OCI-LY1 (cell line): Measurements from ENCODE around the gene OR51E2.

Experiments used
- H2AFZ ChIP-seq: fragments of 200-600 bp; sonication (generic), shearing (Covaris generic); 2 replicates; pipeline ENCODE4 v1.6.0; 2014; ENCODE audit warnings: antibody characterized with exemption, mild to moderate bottlenecking, low read length
- H3F3A ChIP-seq: fragments of 200-600 bp; sonication (generic), shearing (Covaris generic); 2 replicates; pipeline ENCODE4 v1.6.0; 2014; ENCODE audit warnings: mild to moderate bottlenecking, antibody characterized with exemption, low read length, moderate library complexity; ENCODE audit not compliant: insufficient read depth
- H3K27ac ChIP-seq: fragments of 200-600 bp; sonication (generic); 2 replicates; pipeline ENCODE4 v1.5.1; 2014; ENCODE audit warnings: low read length, mixed run types, mild to moderate bottlenecking, low read depth; ENCODE audit not compliant: poor library complexity, severe bottlenecking
- H3K27me3 ChIP-seq: fragments of 200-600 bp; sonication (generic); 2 replicates; pipeline ENCODE4 v1.6.0; 2014; ENCODE audit warnings: antibody characterized with exemption, mild to moderate bottlenecking, low read length, moderate library complexity; ENCODE audit not compliant: insufficient read depth
- H3K36me3 ChIP-seq: fragments of 200-600 bp; sonication (generic); 2 replicates; pipeline ENCODE4 v1.6.1; 2014; ENCODE audit warnings: mild to moderate bottlenecking, antibody characterized with exemption, low read length, moderate library complexity, mixed read lengths; ENCODE audit not compliant: insufficient read depth
- H3K4me1 ChIP-seq: fragments of 200-600 bp; sonication (generic); 2 replicates; pipeline ENCODE4 v1.5.1; 2014; ENCODE audit warnings: mild to moderate bottlenecking, low read length, moderate library complexity; ENCODE audit not compliant: insufficient read depth, severe bottlenecking
- H3K4me2 ChIP-seq: fragments of 200-600 bp; sonication (generic), shearing (Covaris generic); 2 replicates; pipeline ENCODE4 v1.6.1; 2014; ENCODE audit warnings: low read length
- H3K4me3 ChIP-seq: fragments of 200-600 bp; sonication (generic); 2 replicates; pipeline ENCODE4 v1.5.1; 2014; ENCODE audit warnings: low read length, low read depth, mild to moderate bottlenecking, mixed read lengths; ENCODE audit not compliant: poor library complexity, severe bottlenecking
- H3K79me2 ChIP-seq: fragments of 200-600 bp; shearing (Covaris generic); 2 replicates; pipeline ENCODE4 v1.6.1; 2016; ENCODE audit warnings: mixed run types, low read length, mixed read lengths; ENCODE audit not compliant: insufficient read depth
- H3K9ac ChIP-seq: fragments of 200-600 bp; sonication (generic), shearing (Covaris generic); 2 replicates; pipeline ENCODE4 v1.6.1; 2014; ENCODE audit warnings: mild to moderate bottlenecking, low read length, mixed read lengths
- H3K9me2 ChIP-seq: fragments of 200-600 bp; sonication (generic), shearing (Covaris generic); 2 replicates; pipeline ENCODE4 v1.6.1; 2014; ENCODE audit warnings: low read depth, mild to moderate bottlenecking, low read length, mixed read lengths
- H3K9me3 ChIP-seq: fragments of 200-600 bp; shearing (Covaris generic); 2 replicates; pipeline ENCODE4 v1.6.1; 2014; ENCODE audit warnings: low read length, mixed read lengths
- H4K20me1 ChIP-seq: fragments of 200-600 bp; sonication (generic), shearing (Covaris generic); 2 replicates; pipeline ENCODE4 v1.6.0; 2016; ENCODE audit warnings: mild to moderate bottlenecking, low read length; ENCODE audit not compliant: insufficient read depth
- EZH2 ChIP-seq: fragments of 200-600 bp; sonication (generic), shearing (Covaris generic); IDR thresholded peaks from 2 replicates; pipeline ENCODE4 v1.8.0; 2017; ENCODE audit warnings: borderline replicate concordance, mixed run types, mild to moderate bottlenecking, antibody characterized with exemption, low read length, moderate library complexity, mixed read lengths
- TF ChIP-seq, protein P1 (sequence below): fragments of 200-600 bp; sonication (generic), shearing (Covaris generic); IDR thresholded peaks from 2 replicates; pipeline ENCODE4 v1.5.1; 2017; ENCODE audit warnings: mild to moderate bottlenecking, antibody characterized with exemption, low read length, moderate library complexity, mixed read lengths

OR51E2 gene

DNA sequence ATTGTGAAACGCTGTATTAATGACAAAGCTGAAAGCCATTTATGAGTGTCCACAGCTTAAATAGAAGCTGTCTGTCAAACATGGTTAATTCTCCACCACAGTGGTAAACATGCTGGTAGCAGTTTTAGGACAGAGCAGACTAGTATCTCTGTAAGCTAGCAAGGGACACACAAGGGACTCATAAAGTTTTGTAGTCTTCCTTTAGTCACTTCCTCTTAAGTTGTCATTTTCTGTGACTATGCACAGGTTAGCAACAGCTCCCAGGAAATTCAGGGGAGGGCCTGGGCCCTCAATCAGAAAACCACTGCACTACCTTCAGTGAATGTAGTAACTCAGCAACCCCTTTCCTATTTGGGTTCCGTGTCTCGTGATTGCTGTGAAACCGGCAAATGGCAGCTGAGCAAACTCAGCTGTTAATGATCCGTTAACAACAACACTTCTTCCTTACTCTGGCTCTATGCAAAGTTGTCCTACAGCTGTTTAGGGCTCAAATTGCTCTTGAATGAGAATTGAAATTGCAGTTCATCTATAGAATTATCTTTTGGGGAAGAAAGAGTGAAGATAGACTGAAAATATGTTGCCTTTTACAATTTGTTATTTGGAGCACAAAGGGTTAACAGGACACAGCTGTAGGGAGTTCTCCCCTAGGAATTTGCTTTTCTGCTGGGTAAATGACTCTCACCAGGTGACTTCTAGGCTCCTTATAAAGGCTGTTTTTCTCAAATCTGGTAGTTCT lies 6.6 kb upstream of the OR51E2 start, which contains the start of gene MMP26:
TSS of gene MMP26 (plus strand) at position 731 of the 736 bp plus-strand sequence.
- Histone ChIP-seq H2AFZ (no peak within 1 kb of the TSS), H3K4me2 (no peak within 1 kb of the TSS), H3K36me3 (no peaks in the 10 kb centered on the region), H4K20me1 (no peaks in the 10 kb centered on the region), H3K27ac (no peak within 1 kb of the TSS), H3K79me2 (no peaks in the 10 kb centered on the region), H3K4me3 (no peak within 1 kb of the TSS), H3K4me1 (no peaks in the 10 kb centered on the region), H3F3A (no peaks in the 10 kb centered on the region), H3K9me3 (no peaks in the 10 kb centered on the region), H3K27me3 (no peaks in the 10 kb centered on the region), H3K9ac (no peak within 1 kb of the TSS), H3K9me2 (no peaks in the 10 kb centered on the region)
- no peak for TF ChIP-seq EZH2
- TF ChIP-seq, protein P1, sequence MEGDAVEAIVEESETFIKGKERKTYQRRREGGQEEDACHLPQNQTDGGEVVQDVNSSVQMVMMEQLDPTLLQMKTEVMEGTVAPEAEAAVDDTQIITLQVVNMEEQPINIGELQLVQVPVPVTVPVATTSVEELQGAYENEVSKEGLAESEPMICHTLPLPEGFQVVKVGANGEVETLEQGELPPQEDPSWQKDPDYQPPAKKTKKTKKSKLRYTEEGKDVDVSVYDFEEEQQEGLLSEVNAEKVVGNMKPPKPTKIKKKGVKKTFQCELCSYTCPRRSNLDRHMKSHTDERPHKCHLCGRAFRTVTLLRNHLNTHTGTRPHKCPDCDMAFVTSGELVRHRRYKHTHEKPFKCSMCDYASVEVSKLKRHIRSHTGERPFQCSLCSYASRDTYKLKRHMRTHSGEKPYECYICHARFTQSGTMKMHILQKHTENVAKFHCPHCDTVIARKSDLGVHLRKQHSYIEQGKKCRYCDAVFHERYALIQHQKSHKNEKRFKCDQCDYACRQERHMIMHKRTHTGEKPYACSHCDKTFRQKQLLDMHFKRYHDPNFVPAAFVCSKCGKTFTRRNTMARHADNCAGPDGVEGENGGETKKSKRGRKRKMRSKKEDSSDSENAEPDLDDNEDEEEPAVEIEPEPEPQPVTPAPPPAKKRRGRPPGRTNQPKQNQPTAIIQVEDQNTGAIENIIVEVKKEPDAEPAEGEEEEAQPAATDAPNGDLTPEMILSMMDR: no peak

DNA sequence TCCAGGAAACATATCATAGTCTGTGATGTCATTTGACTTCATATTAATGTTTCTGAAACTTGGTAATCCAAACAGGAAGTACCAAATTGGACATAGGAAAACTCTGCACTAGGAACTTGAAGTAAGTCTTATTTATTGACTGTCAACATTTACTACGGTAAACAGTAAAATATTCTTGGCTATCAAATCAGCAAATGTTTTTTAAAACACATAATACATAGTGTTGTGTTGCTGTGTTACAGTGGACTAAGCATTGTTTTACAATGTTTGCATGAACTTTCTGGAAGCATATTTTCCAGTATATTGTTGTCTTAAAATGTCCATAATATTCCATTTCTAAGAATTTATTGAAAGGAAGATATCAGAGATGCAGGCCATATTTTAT lies 2.8 kb upstream of the OR51E2 start:
- H3K9me3 ChIP-seq: no peaks in the 10 kb centered on the region
- H3K4me1 ChIP-seq: no peaks in the 10 kb centered on the region
- H2AFZ ChIP-seq: no peak overlapping the region
- no peaks in the 10 kb centered on the region for H3F3A ChIP-seq
- no peaks in the 10 kb centered on the region for H3K79me2 ChIP-seq
- no peak overlapping the region for H3K27ac ChIP-seq
- no peak overlapping the region for H3K4me2 ChIP-seq
- TF ChIP-seq, protein P1: no peak
- no peak for TF ChIP-seq EZH2
- no peak overlapping the region for H3K9ac ChIP-seq
- no peaks in the 10 kb centered on the region for H3K9me2 ChIP-seq
- H3K4me3 ChIP-seq: no peak overlapping the region
- H4K20me1 ChIP-seq: no peaks in the 10 kb centered on the region
- no peaks in the 10 kb centered on the region for H3K36me3 ChIP-seq
- no peaks in the 10 kb centered on the region for H3K27me3 ChIP-seq

DNA sequence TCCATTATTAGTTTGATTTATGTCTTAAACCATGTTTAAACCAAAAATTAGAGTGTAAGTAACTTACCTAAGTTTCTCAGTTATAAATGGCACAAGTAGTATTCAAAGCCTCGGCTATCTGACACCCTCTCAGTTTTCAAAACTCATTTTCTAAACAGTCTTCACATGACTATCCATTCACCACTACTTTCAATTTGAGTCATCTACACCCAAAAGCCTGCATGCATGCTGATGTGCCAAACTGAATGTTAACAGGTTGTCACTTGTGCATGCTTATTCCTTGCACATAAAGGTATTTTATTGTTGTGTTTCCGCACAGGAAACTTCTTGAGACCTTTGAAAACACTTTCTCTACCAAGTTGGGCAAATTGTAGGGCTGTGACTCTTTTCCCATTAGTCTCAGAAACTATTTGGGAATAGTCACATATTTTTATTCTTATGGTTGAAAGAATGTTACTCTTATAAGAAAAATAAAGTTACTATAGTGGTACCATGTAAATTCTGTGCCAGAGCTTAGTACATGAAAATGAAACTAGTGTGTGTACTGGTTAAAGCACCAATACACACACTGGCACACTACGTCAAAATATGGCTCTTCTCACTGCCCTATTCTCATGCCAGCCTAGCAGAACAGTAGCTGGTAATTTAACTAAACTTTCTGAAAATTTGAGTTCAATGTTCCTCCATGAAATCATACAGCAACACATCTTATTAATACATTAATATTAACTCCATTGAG lies 2.2 kb upstream of the OR51E2 start:
- TF ChIP-seq, protein P1: no peak
- no peak for TF ChIP-seq EZH2
- Histone ChIP-seq H3K9me2 (no peaks in the 10 kb centered on the region), H2AFZ (no peak overlapping the region), H3K4me1 (no peaks in the 10 kb centered on the region), H4K20me1 (no peaks in the 10 kb centered on the region), H3K9me3 (no peaks in the 10 kb centered on the region), H3K4me2 (no peak overlapping the region), H3K27me3 (no peaks in the 10 kb centered on the region), H3F3A (no peaks in the 10 kb centered on the region), H3K27ac (no peak overlapping the region), H3K4me3 (no peak overlapping the region), H3K36me3 (no peaks in the 10 kb centered on the region), H3K79me2 (no peaks in the 10 kb centered on the region), H3K9ac (no peak overlapping the region)
